ENCODE data around the gene UTP4. TPM values are rescaled to one million over a fixed set of nuclear protein-coding genes. Genes with fewer than 3 reads are reported as not detected.
"Not testable (repeated sequence)": the region's sequence is repeated elsewhere in the genome, so short reads cannot be mapped to it uniquely, and the experiment has no call there.

Gene UTP4
- total and polyA plus RNA-seq, 11 donors = 11.8 to 38.2 (median 28.3) TPM

- Histone ChIP-seq H3K27ac (no peak overlapping the region), H3K9me3 (no peaks in the 10 kb centered on the region), H3K4me3 (no peak overlapping the region), H3K27me3 (no peaks in the 10 kb centered on the region), H3K36me3 (peaks cover 0 to 99% (median 92%) of the 10 kb centered on the region in 9 donors), H3K4me1 (no peaks in the 10 kb centered on the region)
- WGBS, 4 donors = 92 to 97% (median 95%) methylated on average over 4 of the region's 4 CpGs
- DNase-seq = no peak
- intact Hi-C loops (cut with DNase I) = no loop called here
- TF ChIP-seq, protein P1, sequence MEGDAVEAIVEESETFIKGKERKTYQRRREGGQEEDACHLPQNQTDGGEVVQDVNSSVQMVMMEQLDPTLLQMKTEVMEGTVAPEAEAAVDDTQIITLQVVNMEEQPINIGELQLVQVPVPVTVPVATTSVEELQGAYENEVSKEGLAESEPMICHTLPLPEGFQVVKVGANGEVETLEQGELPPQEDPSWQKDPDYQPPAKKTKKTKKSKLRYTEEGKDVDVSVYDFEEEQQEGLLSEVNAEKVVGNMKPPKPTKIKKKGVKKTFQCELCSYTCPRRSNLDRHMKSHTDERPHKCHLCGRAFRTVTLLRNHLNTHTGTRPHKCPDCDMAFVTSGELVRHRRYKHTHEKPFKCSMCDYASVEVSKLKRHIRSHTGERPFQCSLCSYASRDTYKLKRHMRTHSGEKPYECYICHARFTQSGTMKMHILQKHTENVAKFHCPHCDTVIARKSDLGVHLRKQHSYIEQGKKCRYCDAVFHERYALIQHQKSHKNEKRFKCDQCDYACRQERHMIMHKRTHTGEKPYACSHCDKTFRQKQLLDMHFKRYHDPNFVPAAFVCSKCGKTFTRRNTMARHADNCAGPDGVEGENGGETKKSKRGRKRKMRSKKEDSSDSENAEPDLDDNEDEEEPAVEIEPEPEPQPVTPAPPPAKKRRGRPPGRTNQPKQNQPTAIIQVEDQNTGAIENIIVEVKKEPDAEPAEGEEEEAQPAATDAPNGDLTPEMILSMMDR (IDR thresholded peaks at IDR 0.05) = no peak
- no peak for ATAC-seq
These were observed 9.5 kb downstream of the UTP4 start for GRCh38 chr16:69141936-69142335.

GRCh38 chr16:69143116-69143515, 10.7 kb downstream of the UTP4 start:
- H3K4me1 ChIP-seq = no peaks in the 10 kb centered on the region
- WGBS, 4 donors = 82 to 89% (median 86%) methylated on average over 11 of the region's 11 CpGs
- intact Hi-C loops (cut with DNase I) = no loop called here
- no peaks in the 10 kb centered on the region for H3K27me3 ChIP-seq
- TF ChIP-seq, protein P1 (IDR thresholded peaks at IDR 0.05) = no peak
- no peak for TF ChIP-seq POLR2A (IDR thresholded peaks at IDR 0.05)
- no peaks in the 10 kb centered on the region for H3K9me3 ChIP-seq
- DNase-seq (no peak), ATAC-seq (no peak)
- H3K4me3 ChIP-seq = no peak overlapping the region
- peaks cover 0 to 95% (median 82%) of the 10 kb centered on the region in 9 donors for H3K36me3 ChIP-seq
- no peak overlapping the region for H3K27ac ChIP-seq

GRCh38 chr16:69145658-69146057, 13.2 kb downstream of the UTP4 start:
- intact Hi-C loops (cut with DNase I) = no loop called here
- DNase-seq = no peak
- no peaks in the 10 kb centered on the region for H3K4me1 ChIP-seq
- no peaks in the 10 kb centered on the region for H3K9me3 ChIP-seq
- H3K27ac ChIP-seq = no peak overlapping the region
- H3K36me3 ChIP-seq = peaks cover 0 to 92% (median 73%) of the 10 kb centered on the region in 9 donors
- ATAC-seq = peak in 1 of 4 donors; percentile 45
- no peaks in the 10 kb centered on the region for H3K27me3 ChIP-seq
- H3K4me3 ChIP-seq = no peak overlapping the region
- TF ChIP-seq POLR2A (IDR thresholded peaks at IDR 0.05) = no peak
- 80 to 86% (median 83%) methylated on average over 4 of the region's 4 CpGs for WGBS, 4 donors

GRCh38 chr16:69149621-69150020, 17.2 kb downstream of the UTP4 start:
- H3K27ac ChIP-seq, ATAC-seq, H3K4me1 ChIP-seq, H3K4me3 ChIP-seq, H3K9me3 ChIP-seq, H3K27me3 ChIP-seq, DNase-seq: not testable (repeated sequence)
- peaks cover 0 to 91% (median 73%) of the 10 kb centered on the region in 9 donors for H3K36me3 ChIP-seq
- intact Hi-C loops (cut with DNase I) = loop anchor here (1.0 to 5.0 kb wide), 3 partner anchors 137 to 138 kb away; no protein-coding TSS in a partner anchor
- WGBS, 4 donors = 82 to 91% (median 83%) methylated on average over 9 of the region's 9 CpGs

DNA sequence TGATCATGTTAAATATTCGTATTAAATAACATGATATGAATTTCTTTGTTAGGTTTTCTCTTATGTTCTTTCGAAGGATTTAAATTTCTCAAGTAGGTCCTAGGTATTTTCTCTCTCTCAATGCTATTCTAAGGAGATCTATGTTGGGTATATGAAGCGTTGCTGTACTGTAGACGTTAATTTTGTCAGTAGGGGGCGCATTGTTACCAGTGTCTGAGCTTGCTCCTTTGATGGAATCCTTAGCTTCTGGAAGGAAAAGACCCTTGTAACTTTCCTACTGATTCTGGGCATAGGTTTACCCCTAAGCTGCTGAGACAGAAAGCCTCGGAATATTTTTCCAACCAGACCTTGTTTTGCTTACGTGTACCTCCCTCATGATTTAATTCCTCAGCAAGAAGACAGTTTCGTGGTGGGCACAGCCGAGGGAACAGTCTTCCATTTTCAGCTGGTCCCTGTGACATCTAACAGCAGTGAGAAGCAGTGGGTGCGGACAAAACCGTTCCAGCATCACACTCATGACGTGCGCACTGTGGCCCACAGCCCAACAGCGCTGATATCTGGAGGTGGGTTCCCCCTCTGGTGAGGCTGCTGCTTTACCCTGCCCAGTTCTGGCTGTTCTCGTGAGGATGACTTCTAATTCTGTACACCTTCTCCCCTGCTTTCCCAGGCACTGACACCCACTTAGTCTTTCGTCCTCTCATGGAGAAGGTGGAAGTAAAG, 17.9 kb downstream of the UTP4 start:
- H3K4me3 ChIP-seq = no peak overlapping the region
- 63 to 64% (median 64%) methylated on average over 16 of the region's 16 CpGs for WGBS, 4 donors
- H3K27ac ChIP-seq = no peak overlapping the region
- DNase-seq = peak in 2 of 5 donors; percentile 46 to 52
- ATAC-seq = peak in 3 of 4 donors; percentile 82 to 84 (median 83)
- peaks cover 0 to 91% (median 73%) of the 10 kb centered on the region in 9 donors for H3K36me3 ChIP-seq
- H3K4me1 ChIP-seq = no peaks in the 10 kb centered on the region
- intact Hi-C loops (cut with DNase I) = loop anchor here (1.0 to 5.0 kb wide), 3 partner anchors 136 to 137 kb away; no protein-coding TSS in a partner anchor
- no peaks in the 10 kb centered on the region for H3K27me3 ChIP-seq
- H3K9me3 ChIP-seq = no peaks in the 10 kb centered on the region
- TF ChIP-seq POLR2A (IDR thresholded peaks at IDR 0.05) = no peak
- TF ChIP-seq, protein P1 (IDR thresholded peaks at IDR 0.05) = peak; percentile 63 to 87 (median 78)

Data from heart left ventricle (tissue), 16 donors.